ENCODE measurements around the gene PPP2R3B.

The PPP2R3B gene

DNA sequence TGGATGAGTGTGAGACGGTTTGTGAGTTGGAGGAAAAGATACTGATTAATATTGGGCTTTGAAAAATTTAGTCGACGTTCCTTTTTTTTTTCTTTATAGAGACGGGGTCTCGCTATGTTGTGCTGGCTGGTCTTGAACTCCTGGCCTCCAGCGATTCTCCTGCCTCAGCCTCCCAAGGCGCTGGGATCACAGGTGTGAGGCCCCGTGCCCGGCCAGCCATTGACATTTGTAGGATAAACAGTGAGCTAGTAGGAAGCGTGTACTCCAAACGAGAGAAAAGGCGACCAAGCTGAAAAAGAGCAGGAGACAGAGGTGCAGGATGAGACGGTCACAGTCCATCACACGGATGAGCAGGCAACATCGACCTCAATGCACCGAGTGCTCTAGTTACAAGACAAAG is 19.4 kb downstream of the PPP2R3B start:
- no peak for TF ChIP-seq CTCF (conservative IDR thresholded peaks at IDR 0.05; ENCODE audit: control insufficient read depth, insufficient read depth, low read depth, low read length)
- no peak overlapping the region for H3K4me3 ChIP-seq (ENCODE audit: control insufficient read depth, low read depth, low read length)
- DNase-seq (ENCODE audit: low read depth): no peak

- no peak overlapping the region for H3K4me3 ChIP-seq (ENCODE audit: control insufficient read depth, low read depth, low read length)
- DNase-seq (ENCODE audit: low read depth): no peak
- TF ChIP-seq CTCF (conservative IDR thresholded peaks at IDR 0.05; ENCODE audit: control insufficient read depth, insufficient read depth, low read depth, low read length): no peak
These were observed 22.9 kb downstream of the PPP2R3B start for GRCh38 chrX:363621-364375.

GRCh38 chrX:362937-363620 is 23.6 kb downstream of the PPP2R3B start:
- H3K4me3 ChIP-seq (ENCODE audit: control insufficient read depth, low read depth, low read length): no peak overlapping the region
- DNase-seq (ENCODE audit: low read depth): no peak
- TF ChIP-seq CTCF (conservative IDR thresholded peaks at IDR 0.05; ENCODE audit: control insufficient read depth, insufficient read depth, low read depth, low read length): no peak

DNA sequence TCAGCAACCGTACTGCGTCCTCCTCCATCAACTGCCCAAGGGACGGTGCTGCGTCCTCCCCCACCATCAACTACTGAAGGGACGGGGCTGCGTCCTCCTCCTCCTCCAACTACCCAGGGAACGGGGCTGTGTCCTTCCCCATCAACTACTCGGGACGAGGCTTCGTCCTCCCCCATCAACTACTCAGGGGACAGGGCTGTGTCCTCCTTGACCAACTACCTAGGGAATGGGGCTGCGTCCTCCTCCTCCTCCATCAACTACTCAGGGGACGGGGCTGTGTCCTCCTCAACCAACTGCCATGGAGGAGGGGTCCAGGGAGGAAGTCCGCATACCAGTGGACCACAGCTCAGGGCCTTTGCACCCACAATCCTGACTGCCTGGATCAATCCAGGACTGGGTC is 24.4 kb downstream of the PPP2R3B start:
- DNase-seq (ENCODE audit: low read depth): no peak
- no peak overlapping the region for H3K4me3 ChIP-seq (ENCODE audit: control insufficient read depth, low read depth, low read length)

GRCh38 chrX:361231-362145 is 25.2 kb downstream of the PPP2R3B start:
- no peak for TF ChIP-seq CTCF (conservative IDR thresholded peaks at IDR 0.05; ENCODE audit: control insufficient read depth, insufficient read depth, low read depth, low read length)
- H3K4me3 ChIP-seq (ENCODE audit: control insufficient read depth, low read depth, low read length): no peak overlapping the region
- no peak for DNase-seq (ENCODE audit: low read depth)

More for the DNA sequence above, 24.4 kb downstream of the PPP2R3B start:
- TF ChIP-seq CTCF (conservative IDR thresholded peaks at IDR 0.05; ENCODE audit: control insufficient read depth, insufficient read depth, low read depth, low read length): no peak

DNA sequence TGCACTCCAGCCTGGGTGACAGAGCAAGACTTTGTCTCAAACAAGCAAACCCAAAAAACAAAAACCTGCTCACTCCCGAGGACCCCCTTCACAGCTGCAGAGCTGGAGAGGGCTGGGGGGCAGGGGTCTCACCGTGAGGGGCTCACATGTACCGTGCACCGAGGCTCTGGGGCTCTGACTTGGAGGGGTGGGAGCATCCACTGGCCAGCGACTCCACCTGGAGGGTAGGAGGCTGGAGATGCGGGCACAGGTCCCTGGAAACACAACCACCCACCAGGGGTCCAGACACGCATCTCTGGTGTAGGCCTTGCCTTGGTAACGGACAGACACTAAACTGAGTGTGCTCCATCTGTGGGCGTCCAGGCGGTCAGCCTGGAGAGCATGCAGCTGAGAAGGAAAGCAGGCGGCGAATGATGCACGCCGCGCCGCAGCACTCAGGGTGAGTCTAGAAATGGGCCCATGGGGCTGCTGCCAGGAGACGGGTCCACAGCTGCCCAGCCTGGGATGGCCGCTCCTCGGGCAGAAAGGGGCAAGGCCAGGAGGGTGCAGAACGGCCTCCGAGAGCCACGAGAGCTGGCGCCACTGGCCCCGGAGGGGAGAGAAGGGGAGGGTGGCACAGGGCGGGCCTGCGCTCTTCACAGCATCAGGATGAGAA is 26.1 kb downstream of the PPP2R3B start:
- H3K4me3 ChIP-seq (ENCODE audit: control insufficient read depth, low read depth, low read length): no peak overlapping the region
- TF ChIP-seq CTCF (conservative IDR thresholded peaks at IDR 0.05; ENCODE audit: control insufficient read depth, insufficient read depth, low read depth, low read length): no peak
- DNase-seq (ENCODE audit: low read depth): no peak

All from fibroblast of mammary gland (primary cell).